IPS-NIHi7 (cell line): Measurements from ENCODE around the gene TXN.
"Not testable (repeated sequence)": the region's sequence is repeated elsewhere in the genome, so short reads cannot be mapped to it uniquely, and the experiment has no call there.

Experiments
- DNase-seq: peaks from one replicate; pipeline ENCODE4 v3.0.0; 2012; ENCODE audit warnings: mixed read lengths; ENCODE audit errors: extremely low spot score

Gene TXN

GRCh38 chr9:110257097-110257841 is 962 bp upstream of the TXN start:
- peak; percentile 29 for DNase-seq

- peak; percentile 32 for DNase-seq
Observed at GRCh38 chr9:110255463-110256379, 586 bp downstream of the TXN start.

- DNase-seq = peak; percentile 21
Observed at GRCh38 chr9:110255034-110255462, 1.3 kb downstream of the TXN start.

GRCh38 chr9:110254500-110254899 is 1.8 kb downstream of the TXN start:
- no peak for DNase-seq

DNA sequence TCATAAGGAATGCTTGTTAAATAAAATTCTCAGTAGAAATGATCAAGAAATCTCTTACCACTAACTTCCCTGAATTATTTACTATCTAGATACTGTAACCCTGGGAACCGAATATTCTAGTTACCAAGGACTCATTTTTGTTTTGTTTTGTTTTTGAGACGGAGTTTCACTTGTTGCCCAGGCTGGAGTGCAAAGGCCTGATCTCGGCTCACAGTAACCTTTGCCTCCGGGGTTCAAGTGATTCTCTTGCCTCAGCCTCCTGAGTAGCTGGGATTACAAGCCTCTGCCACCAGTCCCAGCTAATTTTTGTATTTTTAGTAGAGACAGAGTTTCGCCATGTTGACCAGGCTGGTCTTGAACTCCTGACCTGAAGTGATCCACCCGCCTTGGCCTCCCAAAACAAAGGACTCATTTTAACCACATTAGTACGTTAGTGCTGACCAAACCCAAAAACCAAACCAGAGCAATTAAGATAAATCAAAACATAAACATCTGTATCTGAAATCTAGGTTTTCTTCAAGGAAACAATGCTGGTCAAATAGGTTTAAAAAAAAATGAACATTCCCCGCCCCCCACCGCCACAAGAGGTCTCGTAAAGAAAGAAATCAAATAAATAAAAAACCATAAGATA is 3.7 kb downstream of the TXN start:
- DNase-seq = no peak

GRCh38 chr9:110251770-110252169 is 4.5 kb downstream of the TXN start:
- DNase-seq = not testable (repeated sequence)

GRCh38 chr9:110251212-110251611 is 5.1 kb downstream of the TXN start:
- no peak for DNase-seq

DNA sequence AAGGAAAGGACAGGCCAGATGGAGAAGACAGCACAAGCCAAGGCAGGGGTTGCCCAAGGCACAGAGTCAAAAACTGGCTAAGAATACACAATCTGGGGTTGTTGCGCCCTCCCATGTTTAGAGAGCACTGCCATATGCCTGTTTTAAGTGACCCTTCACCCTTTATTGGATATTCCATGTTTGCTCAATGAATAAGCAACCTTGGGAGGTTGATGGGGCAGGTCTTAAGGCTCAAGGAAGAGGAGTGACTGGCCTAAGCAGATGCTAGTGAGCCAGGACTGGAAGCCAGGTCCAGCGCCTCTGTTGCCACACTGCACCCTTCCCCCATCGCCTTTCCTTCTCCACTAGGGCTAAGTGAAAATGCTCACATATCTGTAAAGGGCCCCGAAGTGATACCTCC is 6.7 kb downstream of the TXN start:
- no peak for DNase-seq

DNA sequence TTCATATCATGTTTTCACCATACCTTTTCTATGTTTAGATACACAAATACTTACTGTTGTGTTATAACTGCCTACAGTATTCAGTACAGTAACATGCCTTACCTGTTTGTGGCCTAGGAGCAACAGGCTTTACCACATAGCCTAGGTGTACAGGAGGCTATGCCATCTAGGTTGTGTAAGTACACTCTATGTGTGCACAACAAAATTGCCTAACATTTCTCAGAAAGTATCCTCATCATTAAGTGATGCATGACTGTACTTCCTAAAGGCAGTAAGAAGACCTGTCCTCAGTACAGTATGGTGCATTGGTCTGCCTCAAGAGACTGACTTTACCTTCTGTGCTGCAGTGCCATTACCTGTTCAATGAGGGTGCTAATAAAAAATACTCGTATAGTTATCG is 7.9 kb downstream of the TXN start:
- DNase-seq = no peak

GRCh38 chr9:110246214-110246613 is 10.1 kb downstream of the TXN start:
- no peak for DNase-seq

DNA sequence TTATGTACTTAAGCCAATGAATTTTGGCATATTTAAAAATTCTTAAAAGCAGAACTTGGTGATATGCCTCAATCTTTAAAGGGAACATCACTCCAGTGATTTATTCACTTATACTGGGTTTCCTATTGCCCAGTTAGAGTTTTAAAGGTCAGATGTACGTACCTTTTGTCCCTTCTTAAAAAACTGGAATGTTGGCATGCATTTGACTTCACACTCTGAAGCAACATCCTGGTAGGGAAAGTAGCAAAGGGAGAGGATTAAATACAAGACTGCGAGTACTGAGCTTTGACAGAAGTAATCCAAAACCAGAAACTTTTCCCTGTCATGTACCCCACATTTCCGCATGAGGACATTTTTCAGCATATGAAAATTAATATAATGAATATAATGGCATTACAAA is 11.7 kb downstream of the TXN start:
- no peak for DNase-seq

GRCh38 chr9:110241858-110242321 is 14.4 kb downstream of the TXN start:
- no peak for DNase-seq

- no peak for DNase-seq
Observed at GRCh38 chr9:110241260-110241857, 14.9 kb downstream of the TXN start.

GRCh38 chr9:110240198-110240597 is 16.1 kb downstream of the TXN start:
- DNase-seq = no peak

- DNase-seq = no peak
Observed at GRCh38 chr9:110228321-110228720, 28.0 kb downstream of the TXN start.

DNA sequence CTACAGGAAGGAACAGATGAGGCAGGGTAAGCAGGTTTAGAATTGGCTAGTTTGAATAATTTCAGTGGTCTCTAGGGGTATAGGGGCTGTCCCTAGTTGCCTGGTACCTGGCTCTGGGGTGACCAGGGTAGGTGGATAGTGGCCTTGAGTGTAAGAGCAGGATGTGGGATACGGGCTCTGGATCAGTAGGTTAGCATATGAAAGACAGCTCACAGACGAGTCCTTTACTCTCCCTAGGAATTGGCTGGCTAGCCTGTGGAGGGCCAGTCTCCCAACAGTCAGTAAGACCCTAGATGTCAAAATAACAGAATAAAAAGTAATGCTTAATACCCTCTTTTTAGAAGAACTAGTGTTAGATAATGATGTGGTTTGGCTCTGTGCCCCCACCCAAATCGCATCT is 31.7 kb downstream of the TXN start:
- DNase-seq = peak; percentile 35

DNA sequence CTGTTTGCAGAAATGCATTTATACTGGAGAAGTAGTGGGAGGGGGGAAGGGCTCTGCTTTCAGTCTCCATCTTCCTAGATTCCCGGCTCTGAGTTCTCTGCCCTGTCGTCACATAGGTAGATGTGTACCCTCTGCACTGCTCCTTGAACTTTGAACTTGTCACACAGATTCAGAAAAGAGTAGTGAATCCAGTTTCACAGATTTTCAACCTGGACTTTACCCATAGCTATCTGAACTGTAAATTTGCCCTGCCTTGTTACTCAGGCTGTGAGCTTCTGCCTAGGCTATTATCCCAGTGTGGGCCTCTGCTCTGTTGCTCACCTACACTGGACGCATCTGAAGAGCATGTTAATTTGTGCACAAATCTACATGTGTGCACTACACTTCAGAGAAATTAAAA is 35.5 kb downstream of the TXN start:
- no peak for DNase-seq

DNA sequence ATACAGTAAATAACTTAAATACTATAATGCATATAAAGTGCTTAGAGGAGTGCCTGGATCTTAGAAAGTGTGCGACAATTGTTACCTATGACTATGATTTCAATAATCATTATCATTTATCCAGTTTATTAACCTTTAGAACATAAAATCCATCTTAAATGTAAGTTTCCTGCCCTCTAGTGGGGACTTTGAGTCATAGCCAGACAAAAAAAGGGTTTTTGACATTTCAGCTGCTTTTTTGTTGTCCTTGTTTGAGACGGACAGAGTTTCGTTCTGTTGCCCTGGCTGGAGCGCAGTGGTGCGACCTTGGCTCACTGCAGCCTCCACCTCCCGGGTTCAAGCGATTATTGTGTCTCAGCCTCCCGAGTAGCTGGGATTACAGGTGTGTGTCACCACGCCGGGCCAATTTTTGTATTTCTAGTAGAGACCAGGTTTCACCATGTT is 38.6 kb downstream of the TXN start:
- DNase-seq = no peak

DNA sequence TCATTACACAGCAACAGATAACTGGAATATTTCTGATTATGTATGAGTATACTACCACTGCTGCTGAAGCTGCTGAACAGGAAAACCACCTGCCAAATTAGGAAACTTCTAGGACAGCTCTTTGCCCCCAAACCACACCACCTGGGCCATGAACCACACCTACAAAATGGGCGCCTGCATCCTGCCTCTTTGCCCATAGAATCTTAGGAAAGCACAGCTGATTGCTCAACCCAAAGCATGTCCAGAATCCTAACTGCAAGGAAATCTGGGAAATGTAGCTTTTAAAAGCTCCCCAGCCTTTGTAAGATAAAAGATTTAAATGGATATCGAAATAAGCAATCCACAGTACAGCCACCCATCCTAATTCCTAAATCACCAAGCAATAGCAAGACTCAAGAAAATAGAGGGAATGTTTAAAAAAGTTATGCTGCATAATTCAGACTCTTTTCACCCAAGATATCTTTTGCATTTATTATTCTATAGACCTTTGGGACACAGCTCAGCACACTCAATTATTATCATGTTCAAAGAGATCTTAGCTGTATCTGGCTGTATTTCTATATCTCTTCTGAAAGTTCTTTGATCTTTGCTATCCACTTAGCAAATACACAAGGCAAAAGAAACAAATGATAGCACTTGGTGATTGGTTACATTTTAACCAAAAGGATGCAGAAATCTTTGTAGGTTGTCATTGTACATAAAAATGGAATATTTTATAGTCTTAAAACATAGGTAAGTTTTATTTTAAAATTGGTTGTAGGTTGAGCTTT is 41.5 kb downstream of the TXN start:
- DNase-seq = no peak

DNA sequence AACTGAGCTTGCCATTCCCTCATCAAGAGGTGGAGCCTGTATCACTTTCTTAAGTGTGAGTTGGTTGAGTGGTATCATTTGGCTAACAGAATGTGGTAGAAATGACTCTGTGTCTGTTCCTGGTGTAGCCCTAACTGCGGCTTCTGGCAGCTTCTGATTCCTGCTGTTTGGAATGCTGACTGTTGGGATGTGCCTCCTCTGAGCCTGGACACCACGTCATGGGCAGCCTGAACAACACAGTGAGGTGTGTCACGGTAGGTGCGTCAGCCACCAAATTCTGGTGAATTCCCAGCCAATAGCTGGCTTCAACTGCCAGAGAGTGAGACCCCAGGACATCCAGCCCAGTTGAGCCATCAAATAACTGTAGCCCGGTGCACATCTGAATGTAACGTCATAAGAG is 42.2 kb downstream of the TXN start:
- no peak for DNase-seq

DNA sequence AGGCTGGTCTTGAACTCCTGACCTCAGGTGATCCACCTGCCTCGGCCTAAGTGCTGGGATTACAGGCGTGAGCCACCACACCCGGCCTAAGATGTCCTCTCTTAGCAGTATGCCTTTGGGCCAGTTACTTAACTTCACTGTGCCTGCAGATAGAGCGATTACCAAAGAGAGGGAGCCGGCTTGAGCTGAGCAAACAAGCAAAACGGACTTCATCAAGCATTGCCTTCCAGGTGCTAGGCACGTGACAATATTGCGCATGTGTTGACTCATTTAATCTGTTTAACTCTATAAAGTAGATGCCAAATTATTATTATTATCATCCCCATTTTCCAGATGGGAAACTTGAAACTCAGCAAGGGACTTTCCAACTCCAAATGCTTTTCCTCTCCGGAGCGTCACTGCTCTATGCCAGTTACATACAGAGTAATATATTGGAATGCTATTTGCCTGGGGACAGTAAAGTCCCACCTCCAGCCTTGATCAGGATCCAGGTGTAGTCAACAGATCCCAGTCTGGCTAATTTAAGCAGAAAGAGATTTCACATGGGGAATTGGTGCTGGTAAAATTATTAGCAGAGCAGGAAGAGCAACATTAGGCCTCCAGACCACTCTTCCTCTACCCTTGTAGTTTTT is 42.8 kb downstream of the TXN start:
- DNase-seq = no peak
